SH-SY5Y (cell line): ENCODE measurements around the gene CES2.

Source experiments
- GATA2 ChIP-seq: IDR thresholded peaks from 2 replicates; pipeline ENCODE4 v1.6.1; 2011; ENCODE audit warnings: mild to moderate bottlenecking, low read depth, low read length
- GATA3 ChIP-seq: IDR thresholded peaks from 2 replicates; pipeline ENCODE4 v1.6.1; 2011; ENCODE audit warnings: low read depth, mild to moderate bottlenecking, low read length, moderate library complexity

CES2 gene

DNA sequence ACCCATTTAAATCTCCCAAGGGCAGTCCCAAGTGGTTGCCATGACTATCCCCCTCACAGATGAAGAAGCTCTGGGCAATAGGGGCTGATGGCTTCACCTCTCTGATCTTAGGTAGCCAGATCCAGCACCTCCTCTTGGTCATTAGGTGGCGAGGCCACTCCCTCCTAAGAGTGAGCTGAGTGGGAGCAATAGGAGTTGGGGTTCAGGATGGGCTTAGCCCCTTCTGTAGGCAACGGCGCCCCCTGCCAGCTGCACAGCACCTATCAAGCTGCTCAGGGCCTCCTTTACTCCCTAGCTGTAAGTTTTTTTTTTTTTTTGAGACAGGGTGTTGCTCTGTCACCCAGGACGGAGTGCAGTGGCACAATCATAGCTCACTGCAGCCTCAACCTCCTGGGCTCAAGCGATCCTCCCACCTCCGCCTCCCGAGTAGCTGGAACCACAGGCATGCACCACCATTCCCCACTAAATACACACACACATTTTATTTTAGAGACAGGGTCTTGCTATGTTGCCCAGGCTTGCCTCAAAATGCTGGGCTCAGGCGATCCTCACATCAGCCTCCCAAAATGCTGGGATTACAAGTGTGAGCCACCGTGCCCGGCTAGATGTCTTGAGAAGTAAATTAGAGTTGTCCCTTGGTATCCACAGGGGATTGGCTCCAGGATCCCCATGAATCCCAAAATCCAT, 6.5 kb upstream of the CES2 start:
- no peak for TF ChIP-seq GATA3
- TF ChIP-seq GATA2, result no peak

DNA sequence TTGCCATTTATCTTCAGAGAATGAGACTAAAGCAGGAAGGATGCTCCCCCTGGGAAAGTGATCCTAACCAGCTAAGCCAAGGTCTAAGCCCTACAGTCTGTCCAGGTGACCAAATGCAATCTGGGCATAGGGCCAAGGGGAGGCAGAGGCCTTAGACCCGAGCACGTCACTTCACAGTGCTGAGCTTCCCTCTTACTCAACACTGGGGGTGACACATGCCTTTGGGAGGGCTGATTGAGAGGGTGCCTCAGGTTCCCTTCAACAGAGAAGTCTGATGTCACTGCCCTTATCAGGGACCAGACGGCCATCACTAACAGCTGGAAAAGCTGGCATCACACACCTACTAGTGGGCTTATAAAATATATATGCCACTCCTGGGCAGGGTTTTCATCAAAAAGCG, 5.1 kb upstream of the CES2 start:
- no peak for TF ChIP-seq GATA3
- no peak for TF ChIP-seq GATA2

DNA sequence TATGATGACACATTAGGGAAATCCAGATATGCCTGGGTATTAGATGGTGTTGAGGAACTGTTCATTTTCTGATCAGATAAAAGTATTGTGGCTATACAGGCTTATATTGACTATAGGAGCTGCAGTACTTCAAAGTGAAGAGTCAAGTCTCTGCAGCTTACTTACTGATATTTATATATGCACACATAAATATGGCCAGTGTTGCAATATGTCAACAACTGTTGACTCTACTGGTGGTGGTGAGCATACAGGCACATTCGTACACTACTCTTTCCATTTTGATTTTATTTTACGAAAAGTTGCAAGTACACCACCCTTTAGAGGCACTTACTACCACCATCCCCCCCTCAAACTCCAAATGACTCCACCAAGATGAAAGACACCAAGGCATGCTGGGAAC, 3.7 kb upstream of the CES2 start:
- TF ChIP-seq GATA2 (no peak), GATA3 (no peak)

GRCh38 chr16:66932076-66932475, 3.2 kb upstream of the CES2 start:
- TF ChIP-seq GATA3 (no peak), GATA2 (no peak)

- no peak for TF ChIP-seq GATA2
- no peak for TF ChIP-seq GATA3
Measured at GRCh38 chr16:66933776-66934137, 1.6 kb upstream of the CES2 start.

DNA sequence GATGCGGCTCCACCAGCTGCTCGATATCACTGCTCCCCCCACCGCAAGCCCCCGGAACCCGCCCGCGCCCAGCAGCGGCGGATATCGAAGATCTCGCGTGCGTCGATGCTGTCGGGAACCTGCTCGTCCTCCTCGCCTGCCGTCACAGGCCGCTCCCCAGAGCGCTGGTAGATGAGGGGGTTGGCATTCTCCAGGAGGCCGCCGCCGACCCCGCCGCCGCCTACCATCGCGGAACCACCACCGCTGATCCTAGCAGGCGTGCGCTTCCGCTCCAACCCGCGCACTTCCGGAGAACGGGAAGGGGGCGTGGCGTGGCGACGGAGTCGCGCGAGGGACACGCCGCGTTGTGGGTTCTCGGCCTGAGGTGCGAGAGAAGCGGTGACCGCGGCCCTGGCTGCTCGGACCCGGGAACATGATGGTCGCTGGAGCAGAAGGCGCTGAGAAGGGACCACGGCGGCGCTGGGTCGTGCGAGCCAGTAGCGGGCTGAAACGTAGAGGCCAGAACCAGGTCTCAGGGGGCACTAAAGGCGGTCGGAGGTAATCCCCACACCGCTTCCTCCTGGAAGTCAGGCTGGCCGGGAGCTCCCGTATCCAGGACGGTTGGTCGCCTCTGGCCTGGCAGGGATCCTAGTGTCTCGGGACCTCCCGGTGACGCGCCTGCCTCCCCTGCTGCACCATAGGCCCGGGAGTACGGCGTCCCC, 1.0 kb upstream of the CES2 start, which contains the start of gene CIAO2B:
TSS of gene CIAO2B (minus strand) at position 265 of the 701 bp plus-strand sequence. CDS start at position 227, 38 bp downstream.
- TF ChIP-seq GATA2, result no peak
- no peak for TF ChIP-seq GATA3

DNA sequence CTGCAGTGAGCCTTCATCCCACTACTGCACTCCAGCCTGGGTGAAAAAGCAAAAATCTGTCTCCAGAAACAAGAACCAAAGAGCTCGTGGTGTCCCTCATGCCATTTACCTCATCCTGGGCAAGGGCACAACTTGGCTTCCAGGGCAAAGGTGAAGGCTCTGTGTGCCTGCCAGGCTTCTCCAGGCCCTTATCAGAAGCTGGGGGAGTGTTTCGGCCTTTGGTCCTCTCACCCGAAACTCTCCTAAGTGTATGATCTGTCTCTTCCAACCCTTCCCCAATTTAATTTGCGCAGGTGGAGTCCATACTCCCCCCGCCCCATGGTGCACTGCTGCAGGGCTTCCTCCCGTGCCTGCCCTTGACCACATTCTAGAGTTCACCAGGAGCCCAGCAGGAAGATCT, 1.1 kb downstream of the CES2 start:
- TF ChIP-seq GATA3, result no peak
- no peak for TF ChIP-seq GATA2

DNA sequence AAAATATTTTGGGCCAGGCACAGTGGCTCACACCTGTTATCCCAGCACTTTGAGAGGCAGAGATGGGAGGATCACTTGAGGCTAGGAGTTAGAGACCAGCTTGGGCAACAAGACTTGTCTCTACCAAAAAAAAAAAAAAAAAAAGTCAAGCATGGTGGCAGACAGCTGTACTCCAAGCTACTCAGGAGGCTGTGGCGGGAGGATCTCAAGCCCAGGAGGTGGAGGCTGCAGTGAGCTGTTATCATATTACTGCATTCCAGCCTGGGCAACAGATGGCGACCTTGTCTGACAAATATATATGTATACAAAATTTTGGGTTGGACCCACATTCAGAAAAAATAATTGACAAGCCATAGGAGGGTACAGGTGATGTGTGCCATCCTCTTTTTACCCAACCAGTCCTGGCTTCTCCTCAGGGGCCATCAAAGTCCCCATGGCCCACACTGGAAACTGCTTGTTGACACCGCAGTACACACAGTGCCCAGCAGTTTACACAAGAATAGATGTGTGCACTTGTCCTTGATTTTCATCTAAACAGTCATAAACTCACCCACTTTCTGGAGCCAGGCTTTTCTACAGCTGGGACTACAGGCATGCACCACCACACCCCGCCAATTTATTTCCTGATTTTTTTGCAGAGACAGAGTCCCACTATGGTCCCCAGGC, 1.7 kb downstream of the CES2 start:
- TF ChIP-seq GATA3 (no peak), GATA2 (no peak)

DNA sequence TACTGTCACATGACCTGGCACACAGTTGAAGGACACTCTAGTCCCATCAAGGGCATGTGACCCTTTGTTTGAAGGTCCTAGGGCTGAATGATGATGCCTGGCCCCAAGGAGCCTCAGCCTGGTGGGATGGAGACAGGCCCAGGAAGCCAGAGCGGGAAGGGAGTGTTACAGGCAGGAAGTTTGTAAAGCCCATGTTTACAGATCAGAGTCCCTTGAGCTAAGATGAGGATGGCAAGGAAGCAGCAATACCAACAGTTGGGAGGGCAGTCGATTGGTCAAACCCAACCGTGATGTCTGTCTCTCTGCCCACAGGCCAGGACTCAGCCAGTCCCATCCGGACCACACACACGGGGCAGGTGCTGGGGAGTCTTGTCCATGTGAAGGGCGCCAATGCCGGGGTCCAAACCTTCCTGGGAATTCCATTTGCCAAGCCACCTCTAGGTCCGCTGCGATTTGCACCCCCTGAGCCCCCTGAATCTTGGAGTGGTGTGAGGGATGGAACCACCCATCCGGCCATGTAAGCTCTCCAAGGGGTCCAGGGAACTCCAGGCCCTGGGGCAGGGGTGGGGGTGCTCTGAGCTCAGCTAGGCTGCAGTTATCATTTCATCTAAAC, 2.5 kb downstream of the CES2 start:
- TF ChIP-seq GATA2, result no peak
- no peak for TF ChIP-seq GATA3

- TF ChIP-seq GATA3, result no peak
- TF ChIP-seq GATA2, result no peak
Measured at GRCh38 chr16:66939366-66939765, 4.0 kb downstream of the CES2 start.

DNA sequence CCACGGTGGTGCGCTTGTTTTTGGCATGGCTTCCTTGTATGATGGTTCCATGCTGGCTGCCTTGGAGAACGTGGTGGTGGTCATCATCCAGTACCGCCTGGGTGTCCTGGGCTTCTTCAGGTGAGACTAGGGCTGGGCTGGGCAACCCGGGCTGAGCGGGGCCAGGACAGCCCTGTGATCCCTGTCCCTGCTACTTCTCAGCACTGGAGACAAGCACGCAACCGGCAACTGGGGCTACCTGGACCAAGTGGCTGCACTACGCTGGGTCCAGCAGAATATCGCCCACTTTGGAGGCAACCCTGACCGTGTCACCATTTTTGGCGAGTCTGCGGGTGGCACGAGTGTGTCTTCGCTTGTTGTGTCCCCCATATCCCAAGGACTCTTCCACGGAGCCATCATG, 4.9 kb downstream of the CES2 start:
- TF ChIP-seq GATA3, result no peak
- no peak for TF ChIP-seq GATA2

GRCh38 chr16:66942981-66943380, 7.7 kb downstream of the CES2 start:
- TF ChIP-seq GATA3, result no peak
- TF ChIP-seq GATA2, result no peak

DNA sequence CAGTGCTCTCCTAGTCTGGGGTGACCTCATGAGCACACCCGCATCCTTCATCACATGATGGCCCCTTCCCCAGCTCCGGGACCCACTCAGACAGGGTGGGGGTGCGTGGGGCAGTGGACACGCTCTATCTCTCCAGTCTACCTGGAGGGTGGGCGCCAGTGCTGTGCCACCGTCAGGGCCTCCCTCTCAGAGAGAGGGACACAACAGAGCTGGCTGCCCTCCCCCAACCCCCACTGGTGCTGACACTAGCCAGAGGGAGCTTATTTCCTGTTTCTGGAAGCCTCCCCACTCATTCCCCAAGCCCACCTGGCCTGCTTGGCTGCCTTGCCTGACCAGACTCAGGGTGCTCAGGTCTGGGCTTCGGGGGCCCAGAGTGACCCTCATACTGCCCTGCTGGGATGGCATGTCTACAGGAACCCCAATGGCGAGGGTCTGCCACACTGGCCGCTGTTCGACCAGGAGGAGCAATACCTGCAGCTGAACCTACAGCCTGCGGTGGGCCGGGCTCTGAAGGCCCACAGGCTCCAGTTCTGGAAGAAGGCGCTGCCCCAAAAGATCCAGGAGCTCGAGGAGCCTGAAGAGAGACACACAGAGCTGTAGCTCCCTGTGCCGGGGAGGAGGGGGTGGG, 8.2 kb downstream of the CES2 start:
- TF ChIP-seq GATA2 (no peak), GATA3 (no peak)

GRCh38 chr16:66944054-66944441, 8.7 kb downstream of the CES2 start:
- no peak for TF ChIP-seq GATA2
- no peak for TF ChIP-seq GATA3
